HepG2 (cell line): ENCODE results near the gene SLC2A8. TPM values are rescaled to one million over a fixed set of nuclear protein-coding genes. Genes with fewer than 3 reads are reported as not detected.
A peak's percentile ranks its signal among the peaks of the same experiment; 100 is the strongest.

ENCODE experiments used
- ATAC-seq: fragments of 200-7000 bp; cut with Tn5 transposase; 3 replicates; pipeline ENCODE4 v1.9.1; 2020; ENCODE audit warnings: mild to moderate bottlenecking, moderate library complexity
- BruUV-seq: library from RNA; stranded (reverse); fragments of 400-500 nt; replicated peaks from 2 replicates; lab custom pipeline; 2021; lab: Mats Ljungman, UMichigan
- CTCF ChIA-PET: fragments of 300-600 bp; formaldehyde crosslinking; extraction: SDS; loops from one replicate; lab custom pipeline; 2021; ENCODE audit warnings: low total read pairs, inconsistent platforms, low intra/inter-chr PET ratio; lab: Yijun Ruan, JAX
- POLR2A ChIA-PET: fragments of 350-600 bp; sonication (Branson Sonifier 250); formaldehyde crosslinking; loops from one replicate; lab custom pipeline; 2020; ENCODE audit warnings: antibody characterized with exemption, inconsistent platforms; lab: Yijun Ruan, JAX
- DNase-seq: peaks from one replicate; pipeline ENCODE4 v3.0.0-alpha.2; 2015; ENCODE audit warnings: low spot score
- FAIRE-seq: peaks from 3 replicates; lab custom pipeline; 2011; peaks lifted over from hg19 to GRCh38; lab: Jason Lieb, UNC
- H2AFZ ChIP-seq: one replicate; pipeline ENCODE4 v1.6.1; 2011; ENCODE audit warnings: low read length, inconsistent platforms
- H3K27ac ChIP-seq: fragments of 300-600 bp; 3 replicates; pipeline ENCODE4 v1.8.0; 2011; ENCODE audit warnings: mixed run types, mild to moderate bottlenecking, mixed read lengths, low read length, inconsistent platforms; ENCODE audit not compliant: insufficient read depth; ENCODE audit errors: extremely low read length
- H3K27me3 ChIP-seq, 2 experiments: fragments of 200-600 bp in 1 of 2; 2 replicates in 1 of 2; 3 replicates in 1 of 2; pipeline versions ENCODE4 v1.6.0 to v1.8.0; 2011; ENCODE audit warnings: low read length in 2 of 2, mild to moderate bottlenecking in 2 of 2, moderate library complexity in 2 of 2, inconsistent platforms in 1 of 2; ENCODE audit not compliant: insufficient read depth in 2 of 2, control insufficient read depth in 1 of 2
- H3K36me3 ChIP-seq, 2 experiments: fragments of 200-600 bp in 1 of 2; replicated peaks in 1 of 2; 2 replicates in 1 of 2; 3 replicates in 1 of 2; pipeline versions ENCODE4 v1.5.1 to v1.8.0; 2011; ENCODE audit warnings: low read length in 2 of 2, inconsistent platforms in 1 of 2; ENCODE audit not compliant: insufficient read depth in 2 of 2, control insufficient read depth in 1 of 2
- H3K4me1 ChIP-seq: 2 replicates; pipeline ENCODE4 v1.5.1; 2012; ENCODE audit warnings: low read length, inconsistent platforms; ENCODE audit not compliant: insufficient read depth
- H3K4me2 ChIP-seq: 2 replicates; pipeline ENCODE4 v1.6.0; 2011; ENCODE audit warnings: low read depth, low read length, inconsistent platforms
- H3K4me3 ChIP-seq, 3 experiments: fragments of 200-600 bp in 1 of 3; sonication (generic), shearing (Covaris generic) in 1 of 3; replicated peaks in 1 of 3; 2 replicates each; pipeline ENCODE4 v1.5.1; 2011 to 2016; ENCODE audit warnings: low read length in 3 of 3, inconsistent platforms in 2 of 3, low read depth in 2 of 3, mild to moderate bottlenecking in 2 of 3, control low read depth in 1 of 3, mixed read lengths in 1 of 3; ENCODE audit not compliant: insufficient read depth in 1 of 3
- H3K79me2 ChIP-seq: one replicate; pipeline ENCODE4 v1.6.1; 2011; ENCODE audit warnings: low read length, inconsistent platforms; ENCODE audit not compliant: insufficient read depth
- H3K9ac ChIP-seq: 2 replicates; pipeline ENCODE4 v1.6.0; 2011; ENCODE audit warnings: mild to moderate bottlenecking, low read depth, low read length, inconsistent platforms; ENCODE audit not compliant: insufficient read depth
- H3K9me3 ChIP-seq: 2 replicates; pipeline ENCODE4 v1.5.1; 2012; ENCODE audit warnings: mild to moderate bottlenecking, low read length
- H4K20me1 ChIP-seq: 2 replicates; pipeline ENCODE4 v1.6.0; 2011; ENCODE audit warnings: inconsistent platforms, mild to moderate bottlenecking, low read length, moderate library complexity; ENCODE audit not compliant: insufficient read depth
- ISL2 ChIP-seq: sonication (generic); formaldehyde crosslinking; IDR thresholded peaks from 2 replicates; pipeline ENCODE4 v1.5.0; 2020; ENCODE audit warnings: missing genetic modification reagents
- MAFF ChIP-seq: IDR thresholded peaks from 2 replicates; pipeline ENCODE4 v1.6.1; 2011; ENCODE audit warnings: low read depth, low read length, improper control_type of control experiment
- MAFK ChIP-seq, 2 experiments: IDR thresholded peaks in 1 of 2; conservative IDR thresholded peaks in 1 of 2; 2 replicates each; pipeline ENCODE4 v1.6.1; 2011; ENCODE audit warnings: improper control_type of control experiment in 2 of 2, low read length in 2 of 2
- TFDP1 ChIP-seq: IDR thresholded peaks from 2 replicates; pipeline ENCODE4 v1.6.1; 2016; ENCODE audit warnings: missing compliant biosample characterization, missing genetic modification reagents, borderline replicate concordance
- ZNF260 ChIP-seq: sonication (generic); formaldehyde crosslinking; IDR thresholded peaks from 2 replicates; pipeline ENCODE4 v1.4.0; 2020; ENCODE audit warnings: missing genetic modification reagents, low read depth, mild to moderate bottlenecking, borderline replicate concordance
- WGBS: methylation state at CpG from one replicate; pipeline ENCODE4 v1.1.6; 2017; ENCODE audit warnings: low lambda C conversion rate; 5-methylcytosine and 5-hydroxymethylcytosine counted together
- in situ Hi-C: cut with HindIII; loops from 2 replicates; pipeline ENCODE4 v1.10.0; 2017; ENCODE audit warnings: low pct_unique_long_range_greater_than_20kb; ENCODE audit not compliant: extremely low pct_ligation_motif_present
- intact Hi-C: fragments of 100-400 bp; cut with micrococcal nuclease; formaldehyde crosslinking; loops from one replicate; pipeline ENCODE4 v1.10.0; 2022; ENCODE audit not compliant: unreplicated experiment
- polyA plus RNA-seq, 8 experiments: library from polyadenylated mRNA; depleted of rRNA in 3 of 8; stranded (reverse) in 7 of 8; unstranded in 1 of 8; fragments of >200 nt; fragmentation: Illumina TruSeq in 4 of 8; extraction: Trizol in 4 of 8; gene quantifications; 2 replicates each; pipeline versions ENCODE4 v1.2.1 to v1.2.3, GENCODE V29; 2011 to 2016; ENCODE audit warnings: low read depth in 4 of 8, missing spikeins in 1 of 8, mixed read lengths in 1 of 8; ENCODE audit not compliant: insufficient read depth in 1 of 8
- total RNA-seq, 5 experiments: library from RNA; depleted of rRNA; stranded (reverse); fragments of >200 nt; fragmentation: Illumina TruSeq; extraction: Trizol; gene quantifications; 2 replicates each; pipeline ENCODE4 v1.2.3, GENCODE V29; 2016; ENCODE audit warnings: low read depth in 1 of 5
- TF ChIP-seq, protein P1 (sequence below): sonication (generic); formaldehyde crosslinking; IDR thresholded peaks from 2 replicates; pipeline ENCODE4 v1.5.1; 2020; ENCODE audit warnings: mild to moderate bottlenecking, moderate library complexity, missing genetic modification reagents
- TF ChIP-seq, protein P2 (sequence below): sonication (generic); formaldehyde crosslinking; IDR thresholded peaks from 2 replicates; pipeline ENCODE4 v1.4.0; 2020; ENCODE audit warnings: low read depth, missing genetic modification reagents

The SLC2A8 gene
- total and polyA plus RNA-seq, 2 of the 13 experiments (the other 11 are each of a cell fraction or from before 2014, with no cell fraction given), result 22.6 to 48.6 TPM

DNA sequence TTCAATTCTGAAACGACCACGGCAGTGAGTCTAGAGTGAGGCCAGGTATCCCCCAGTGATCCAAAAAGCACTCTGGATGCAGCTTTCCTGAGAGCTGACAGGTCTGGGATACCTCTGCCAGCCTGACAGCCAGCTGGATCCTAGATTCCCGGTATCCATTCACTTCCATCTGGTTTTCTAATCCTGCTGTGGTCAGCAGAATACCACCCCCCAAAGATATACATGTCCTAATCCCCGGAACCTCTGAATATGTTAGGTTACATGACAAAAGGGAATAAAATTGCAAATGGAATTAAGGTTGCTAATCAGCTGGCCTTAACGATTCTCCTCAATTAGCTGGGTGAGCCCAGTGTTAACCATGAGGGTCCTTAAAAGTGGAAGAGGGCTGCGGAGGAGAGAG is 25.8 kb downstream of the SLC2A8 start:
- ChIA-PET CTCF (no interaction called here), POLR2A (interaction anchor here (1.0 to 3.3 kb wide), 7 partner anchors 24 to 198 kb away, joined by 3 to 39 read pairs (median 11); partner anchors contain the start of genes LRSAM1, RPL12 and SLC2A8)
- Histone ChIP-seq H3K36me3 (0 out of 5 replicates have a peak, but pooled peaks cover 0 to under 1% of the 10 kb centered on the region in 2 experiments), H3K9ac (peak overlapping the region; percentile 88), H3K27ac (peak overlapping the region; percentile 95), H3K4me3 (peak overlapping the region; percentile 87 to 97 (median 93)), H3K4me2 (peak overlapping the region; percentile 89), H3K79me2 (peaks cover 47% of the 10 kb centered on the region), H3K9me3 (no peaks in the 10 kb centered on the region), H3K4me1 (peaks cover 47% of the 10 kb centered on the region), H3K27me3 (no peaks in the 10 kb centered on the region; a peak in 1 of 5 replicates), H2AFZ (no peak overlapping the region), H4K20me1 (no peaks in the 10 kb centered on the region)
- DNase-seq, result no peak
- no TSS peak for BruUV-seq
- TF ChIP-seq MAFK (conservative IDR thresholded peaks at IDR 0.05 in 1 of 2, IDR thresholded peaks at IDR 0.05 in 1 of 2; ENCODE audit: low read length in 2 of 2), result peak; percentile 91 to 94
- TF ChIP-seq TFDP1 (CRISPR knock-in tag), result no peak
- TF ChIP-seq ISL2 (CRISPR knock-in tag), result no peak
- TF ChIP-seq, protein P1, sequence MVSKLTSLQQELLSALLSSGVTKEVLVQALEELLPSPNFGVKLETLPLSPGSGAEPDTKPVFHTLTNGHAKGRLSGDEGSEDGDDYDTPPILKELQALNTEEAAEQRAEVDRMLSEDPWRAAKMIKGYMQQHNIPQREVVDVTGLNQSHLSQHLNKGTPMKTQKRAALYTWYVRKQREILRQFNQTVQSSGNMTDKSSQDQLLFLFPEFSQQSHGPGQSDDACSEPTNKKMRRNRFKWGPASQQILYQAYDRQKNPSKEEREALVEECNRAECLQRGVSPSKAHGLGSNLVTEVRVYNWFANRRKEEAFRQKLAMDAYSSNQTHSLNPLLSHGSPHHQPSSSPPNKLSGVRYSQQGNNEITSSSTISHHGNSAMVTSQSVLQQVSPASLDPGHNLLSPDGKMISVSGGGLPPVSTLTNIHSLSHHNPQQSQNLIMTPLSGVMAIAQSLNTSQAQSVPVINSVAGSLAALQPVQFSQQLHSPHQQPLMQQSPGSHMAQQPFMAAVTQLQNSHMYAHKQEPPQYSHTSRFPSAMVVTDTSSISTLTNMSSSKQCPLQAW (CRISPR knock-in tag), result peak; percentile 59; the same call in 1 of the 2 replicates
- TF ChIP-seq, protein P2, sequence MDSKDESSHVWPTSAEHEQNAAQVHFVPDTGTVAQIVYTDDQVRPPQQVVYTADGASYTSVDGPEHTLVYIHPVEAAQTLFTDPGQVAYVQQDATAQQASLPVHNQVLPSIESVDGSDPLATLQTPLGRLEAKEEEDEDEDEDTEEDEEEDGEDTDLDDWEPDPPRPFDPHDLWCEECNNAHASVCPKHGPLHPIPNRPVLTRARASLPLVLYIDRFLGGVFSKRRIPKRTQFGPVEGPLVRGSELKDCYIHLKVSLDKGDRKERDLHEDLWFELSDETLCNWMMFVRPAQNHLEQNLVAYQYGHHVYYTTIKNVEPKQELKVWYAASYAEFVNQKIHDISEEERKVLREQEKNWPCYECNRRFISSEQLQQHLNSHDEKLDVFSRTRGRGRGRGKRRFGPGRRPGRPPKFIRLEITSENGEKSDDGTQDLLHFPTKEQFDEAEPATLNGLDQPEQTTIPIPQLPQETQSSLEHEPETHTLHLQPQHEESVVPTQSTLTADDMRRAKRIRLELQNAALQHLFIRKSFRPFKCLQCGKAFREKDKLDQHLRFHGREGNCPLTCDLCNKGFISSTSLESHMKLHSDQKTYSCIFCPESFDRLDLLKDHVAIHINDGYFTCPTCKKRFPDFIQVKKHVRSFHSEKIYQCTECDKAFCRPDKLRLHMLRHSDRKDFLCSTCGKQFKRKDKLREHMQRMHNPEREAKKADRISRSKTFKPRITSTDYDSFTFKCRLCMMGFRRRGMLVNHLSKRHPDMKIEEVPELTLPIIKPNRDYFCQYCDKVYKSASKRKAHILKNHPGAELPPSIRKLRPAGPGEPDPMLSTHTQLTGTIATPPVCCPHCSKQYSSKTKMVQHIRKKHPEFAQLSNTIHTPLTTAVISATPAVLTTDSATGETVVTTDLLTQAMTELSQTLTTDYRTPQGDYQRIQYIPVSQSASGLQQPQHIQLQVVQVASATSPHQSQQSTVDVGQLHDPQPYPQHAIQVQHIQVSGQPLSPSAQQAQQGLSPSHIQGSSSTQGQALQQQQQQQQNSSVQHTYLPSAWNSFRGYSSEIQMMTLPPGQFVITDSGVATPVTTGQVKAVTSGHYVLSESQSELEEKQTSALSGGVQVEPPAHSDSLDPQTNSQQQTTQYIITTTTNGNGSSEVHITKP (CRISPR knock-in tag), result no peak
- TF ChIP-seq MAFF, result peak; percentile 89
- no peak for TF ChIP-seq ZNF260
- in situ Hi-C loops (no loop called here), intact Hi-C loops (loop anchor here (5.0 kb wide), 1 partner anchor 210 kb away; no protein-coding TSS in a partner anchor)
- 7% methylated on average over 4 of the region's 6 CpGs for WGBS
- no peak for FAIRE-seq
- ATAC-seq, result no peak
